Testis (tissue), 3 donors: ENCODE measurements around the gene DHRS2. TPM values are rescaled to one million over a fixed set of nuclear protein-coding genes. Genes with fewer than 3 reads are reported as not detected.

ENCODE experiments used
- DNase-seq: peaks from one replicate; pipeline ENCODE4 v3.0.0-alpha.2; 2019
- H3K27ac ChIP-seq, 2 donors: fragments of 200-600 bp; sonication (generic); one replicate each; pipeline ENCODE4 v1.5.1; 2019
- H3K27me3 ChIP-seq: fragments of 200-600 bp; sonication (generic); one replicate; pipeline ENCODE4 v1.5.1; 2019
- H3K36me3 ChIP-seq: fragments of 200-600 bp; sonication (generic); one replicate; pipeline ENCODE4 v1.5.1; 2017; ENCODE audit warnings: low read depth; ENCODE audit errors: missing control alignments
- H3K4me1 ChIP-seq: fragments of 200-600 bp; sonication (generic); one replicate; pipeline ENCODE4 v1.5.1; 2019
- H3K4me3 ChIP-seq, 2 donors: fragments of 200-600 bp; sonication (generic); one replicate each; pipeline ENCODE4 v1.5.1; 2017 to 2019
- H3K9me3 ChIP-seq: fragments of 200-600 bp; sonication (generic); one replicate; pipeline ENCODE4 v1.5.1; 2017
- POLR2A ChIP-seq: fragments of 450-650 bp; IDR thresholded peaks from one replicate; pipeline ENCODE4 v1.6.1; 2017; ENCODE audit warnings: antibody characterized with exemption, mild to moderate bottlenecking, moderate library complexity
- WGBS, 2 donors: methylation state at CpG; one replicate each; pipeline ENCODE4 v1.1.5; 2018; 5-methylcytosine and 5-hydroxymethylcytosine counted together
- intact Hi-C: fragments of 100-400 bp; cut with DNase I; formaldehyde crosslinking; loops from one replicate; pipeline ENCODE4 v1.15.1; 2023; ENCODE audit warnings: low total_unique reads
- polyA plus RNA-seq: library from polyadenylated mRNA; stranded (reverse); fragments of 350-450 nt; fragmentation: Illumina TruSeq; extraction: RNeasy Lipid Tissue Mini Kit (QIAGEN cat#74804); gene quantifications from one replicate; pipeline ENCODE4 v1.2.3, GENCODE V29; 2014; ENCODE audit warnings: low read depth, low replicate concordance; ENCODE audit not compliant: insufficient read depth
- total RNA-seq, 2 donors: library from RNA; depleted of rRNA; stranded (reverse); fragments of >200 nt; gene quantifications; one replicate each; pipeline ENCODE4 v1.2.3, GENCODE V29; 2016
- TF ChIP-seq, protein P1 (sequence below), 3 experiments: fragments of 450-650 bp in 2 of 3; fragments of 200-600 bp in 1 of 3; sonication (generic) in 1 of 3; IDR thresholded peaks; one replicate each; pipeline ENCODE4 v1.5.1; 2016 to 2019; ENCODE audit warnings: antibody characterized with exemption in 3 of 3, mild to moderate bottlenecking in 2 of 3, moderate library complexity in 1 of 3

DHRS2 gene
- total and polyA plus RNA-seq, 3 donors from 2014 or later: 3.3 to 6.1 (median 4.1) TPM

GRCh38 chr14:23663711-23664110 is 27.5 kb downstream of the DHRS2 start:
- no peak overlapping the region for H3K4me3 ChIP-seq
- no peaks in the 10 kb centered on the region for H3K9me3 ChIP-seq
- no peaks in the 10 kb centered on the region for H3K27me3 ChIP-seq
- 73 to 84% methylated on average over 5 of the region's 5 CpGs for WGBS, 2 donors
- no peaks in the 10 kb centered on the region for H3K36me3 ChIP-seq
- TF ChIP-seq, protein P1, sequence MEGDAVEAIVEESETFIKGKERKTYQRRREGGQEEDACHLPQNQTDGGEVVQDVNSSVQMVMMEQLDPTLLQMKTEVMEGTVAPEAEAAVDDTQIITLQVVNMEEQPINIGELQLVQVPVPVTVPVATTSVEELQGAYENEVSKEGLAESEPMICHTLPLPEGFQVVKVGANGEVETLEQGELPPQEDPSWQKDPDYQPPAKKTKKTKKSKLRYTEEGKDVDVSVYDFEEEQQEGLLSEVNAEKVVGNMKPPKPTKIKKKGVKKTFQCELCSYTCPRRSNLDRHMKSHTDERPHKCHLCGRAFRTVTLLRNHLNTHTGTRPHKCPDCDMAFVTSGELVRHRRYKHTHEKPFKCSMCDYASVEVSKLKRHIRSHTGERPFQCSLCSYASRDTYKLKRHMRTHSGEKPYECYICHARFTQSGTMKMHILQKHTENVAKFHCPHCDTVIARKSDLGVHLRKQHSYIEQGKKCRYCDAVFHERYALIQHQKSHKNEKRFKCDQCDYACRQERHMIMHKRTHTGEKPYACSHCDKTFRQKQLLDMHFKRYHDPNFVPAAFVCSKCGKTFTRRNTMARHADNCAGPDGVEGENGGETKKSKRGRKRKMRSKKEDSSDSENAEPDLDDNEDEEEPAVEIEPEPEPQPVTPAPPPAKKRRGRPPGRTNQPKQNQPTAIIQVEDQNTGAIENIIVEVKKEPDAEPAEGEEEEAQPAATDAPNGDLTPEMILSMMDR (IDR thresholded peaks at IDR 0.05): no peak
- no peak for TF ChIP-seq POLR2A
- H3K27ac ChIP-seq: no peak overlapping the region
- intact Hi-C loops: no loop called here
- no peak for DNase-seq
- H3K4me1 ChIP-seq: no peaks in the 10 kb centered on the region

GRCh38 chr14:23664207-23664885 is 28.2 kb downstream of the DHRS2 start:
- Histone ChIP-seq H3K9me3 (no peaks in the 10 kb centered on the region), H3K36me3 (no peaks in the 10 kb centered on the region), H3K27ac (no peak overlapping the region), H3K4me1 (no peaks in the 10 kb centered on the region), H3K27me3 (no peaks in the 10 kb centered on the region), H3K4me3 (no peak overlapping the region)
- intact Hi-C loops: no loop called here
- DNase-seq: no peak
- WGBS, 2 donors: 59 to 81% methylated on average over 5 of the region's 5 CpGs
- TF ChIP-seq POLR2A: no peak
- TF ChIP-seq, protein P1 (IDR thresholded peaks at IDR 0.05): no peak

GRCh38 chr14:23665302-23666016 is 29.3 kb downstream of the DHRS2 start:
- Histone ChIP-seq H3K4me3 (no peak overlapping the region), H3K36me3 (no peaks in the 10 kb centered on the region), H3K27ac (no peak overlapping the region), H3K4me1 (no peaks in the 10 kb centered on the region), H3K9me3 (no peaks in the 10 kb centered on the region), H3K27me3 (no peaks in the 10 kb centered on the region)
- WGBS, 2 donors: 41 to 50% methylated on average over 4 of the region's 4 CpGs
- no peak for DNase-seq
- TF ChIP-seq, protein P1 (IDR thresholded peaks at IDR 0.05): no peak
- no peak for TF ChIP-seq POLR2A
- intact Hi-C loops: no loop called here

DNA sequence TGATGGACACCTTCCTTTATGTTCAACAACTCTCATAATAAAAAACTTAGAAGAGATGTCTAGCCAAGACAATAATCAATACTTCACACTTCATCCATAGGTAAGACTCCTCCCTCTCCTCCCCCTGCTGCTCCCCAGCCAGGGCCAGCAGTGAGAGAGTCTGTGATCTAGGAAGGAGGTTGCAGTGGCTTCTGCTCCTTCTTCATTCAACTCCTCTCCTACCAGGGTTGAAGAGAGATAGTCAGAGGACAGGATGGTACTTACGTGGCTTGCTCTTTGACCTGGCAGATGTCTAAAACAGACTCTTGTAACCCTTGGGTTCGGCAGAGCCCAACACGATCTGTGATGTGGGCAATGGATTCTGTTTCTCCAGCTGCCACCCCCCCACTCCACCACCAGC is 31.0 kb downstream of the DHRS2 start:
- Histone ChIP-seq H3K36me3 (no peaks in the 10 kb centered on the region), H3K9me3 (no peaks in the 10 kb centered on the region), H3K27me3 (no peaks in the 10 kb centered on the region), H3K27ac (no peak overlapping the region), H3K4me3 (no peak overlapping the region), H3K4me1 (no peaks in the 10 kb centered on the region)
- TF ChIP-seq, protein P1 (IDR thresholded peaks at IDR 0.05): no peak
- no peak for TF ChIP-seq POLR2A
- DNase-seq: no peak
- intact Hi-C loops: no loop called here
- 56 to 64% methylated on average over 3 of the region's 3 CpGs for WGBS, 2 donors
